ENCODE measurements around the gene TMEM154.

The TMEM154 gene

DNA sequence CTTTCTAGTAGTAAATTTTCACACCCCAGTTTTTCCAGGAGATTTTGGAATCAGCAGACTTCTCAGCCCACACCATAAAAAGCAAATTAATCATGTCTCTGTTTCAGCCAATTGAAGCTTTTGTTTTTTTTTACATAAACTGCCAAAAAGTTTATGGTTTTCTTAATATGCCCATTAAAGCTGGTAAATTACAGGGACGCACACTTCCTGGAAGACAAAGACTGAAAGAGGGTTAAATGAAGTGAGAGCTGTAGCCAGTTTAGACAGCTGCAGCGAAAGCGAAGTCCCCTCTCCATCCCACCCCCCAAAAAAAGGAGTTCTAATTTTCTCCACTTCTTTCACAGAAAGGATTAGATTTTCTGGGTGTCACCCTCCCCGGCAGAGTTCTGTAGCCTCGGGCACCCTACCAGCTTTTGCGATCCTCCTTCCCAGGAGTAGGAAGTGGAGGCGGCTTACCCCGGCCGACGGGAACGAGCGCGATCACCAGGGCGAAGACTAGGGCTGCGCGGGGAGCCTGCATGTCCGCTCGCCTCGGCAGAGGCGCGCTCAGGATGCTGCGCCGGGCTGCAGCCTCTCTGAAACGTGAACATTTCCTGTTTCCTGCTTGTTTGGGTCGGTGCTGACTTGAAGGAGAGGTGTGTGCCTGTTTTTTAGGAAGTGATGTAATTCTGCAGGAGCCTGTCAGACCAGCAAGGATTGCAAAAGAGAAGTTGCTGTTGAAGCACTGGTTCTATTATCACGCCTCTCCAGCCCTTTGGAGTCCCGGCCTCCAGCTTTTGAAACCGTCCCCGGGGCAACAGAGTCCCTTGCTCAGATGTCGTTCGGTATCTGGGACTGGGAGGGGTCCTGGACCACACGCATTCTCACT is at the start of gene TMEM154:
TSS of gene TMEM154 (minus strand) at position 584 of the 868 bp plus-strand sequence. CDS start at position 520, 64 bp downstream.
- peak; percentile 83 for DNase-seq

GRCh38 chr4:152729466-152729865 is 49.7 kb upstream of the TMEM154 start:
- DNase-seq = no peak

DNA sequence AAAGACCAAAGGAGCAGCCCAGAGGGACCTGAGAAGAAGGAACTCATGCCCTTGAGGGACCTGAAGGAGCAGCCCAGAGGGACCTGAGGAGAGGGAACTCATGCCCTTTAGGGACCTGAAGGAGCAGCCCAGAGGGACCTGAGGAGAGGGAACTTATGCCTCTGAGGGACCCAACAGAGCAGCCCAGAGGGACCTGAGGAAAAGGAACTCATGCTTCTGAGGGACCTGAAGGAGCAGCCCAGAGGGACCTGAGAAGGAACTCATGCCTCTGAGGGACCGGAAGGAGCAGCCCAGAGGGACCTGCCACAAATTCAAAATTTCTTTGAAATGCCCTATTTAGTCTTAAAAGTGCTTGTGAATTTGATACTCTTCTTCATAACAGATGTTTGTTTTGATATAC is 48.5 kb upstream of the TMEM154 start:
- DNase-seq = no peak

- DNase-seq = no peak
These were observed 48.0 kb upstream of the TMEM154 start for GRCh38 chr4:152727784-152728183.

DNA sequence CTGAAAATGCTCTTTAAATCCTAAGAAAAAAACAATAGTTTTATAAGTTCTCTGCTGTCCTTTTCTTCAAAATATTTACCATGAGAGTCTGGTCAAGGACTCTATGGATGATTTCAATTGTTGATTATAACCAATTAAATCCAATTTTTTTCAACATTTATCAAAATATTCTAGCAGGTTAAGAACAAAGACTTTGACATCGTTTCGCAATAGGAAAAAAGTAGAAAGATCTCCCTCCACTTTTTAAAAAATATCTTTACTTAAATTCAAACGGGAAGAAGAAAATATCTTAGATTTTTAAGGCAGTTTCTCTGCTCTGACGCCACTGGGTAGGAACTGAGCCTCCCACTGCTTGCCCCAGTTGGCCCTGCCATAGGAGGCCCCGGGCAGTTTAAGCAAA is 44.7 kb upstream of the TMEM154 start:
- no peak for DNase-seq

DNA sequence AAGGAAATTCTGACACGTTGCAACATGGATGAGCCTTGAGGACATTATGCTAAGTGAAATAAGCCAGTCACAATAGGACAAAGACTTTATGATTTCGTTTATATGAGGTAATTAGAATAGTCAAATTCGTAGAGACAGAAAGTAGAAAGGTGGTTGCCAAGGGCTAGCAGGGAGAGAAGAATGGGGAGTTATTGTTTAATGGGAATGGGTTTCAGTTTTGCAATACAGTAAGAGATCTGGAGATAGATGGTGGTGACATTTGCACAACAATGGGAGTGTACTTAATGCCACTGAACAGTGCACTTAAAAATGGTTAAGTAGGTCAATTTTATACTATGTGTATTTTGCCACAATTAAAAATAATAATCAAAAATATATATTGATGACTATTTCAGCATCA is 43.4 kb upstream of the TMEM154 start:
- no peak for DNase-seq

- DNase-seq = no peak
These were observed 40.2 kb upstream of the TMEM154 start for GRCh38 chr4:152719801-152720556.

DNA sequence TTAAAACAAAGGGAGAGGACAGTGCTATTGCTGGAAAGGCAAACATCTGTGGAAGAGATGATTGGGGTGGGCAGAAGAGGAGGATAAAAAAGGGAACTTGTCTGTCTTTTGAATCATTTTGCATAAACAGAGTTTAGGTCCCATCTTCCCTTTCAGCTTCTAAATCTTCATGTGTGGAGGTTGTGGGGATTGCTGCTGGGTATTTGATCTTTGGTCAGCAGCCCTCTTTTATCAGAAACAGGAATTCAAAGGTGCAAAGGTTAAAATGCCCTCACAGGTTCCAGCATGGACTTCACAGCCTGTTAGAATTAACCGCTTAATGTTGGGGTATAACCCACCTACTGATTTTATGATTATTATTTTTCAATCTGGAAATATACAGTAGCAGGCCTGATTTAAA is 39.5 kb upstream of the TMEM154 start:
- DNase-seq = no peak

- DNase-seq = no peak
These were observed 35.3 kb upstream of the TMEM154 start for GRCh38 chr4:152715076-152715475.

- DNase-seq = no peak
These were observed 34.3 kb upstream of the TMEM154 start for GRCh38 chr4:152713951-152714705.

GRCh38 chr4:152709675-152710438 is 30.1 kb upstream of the TMEM154 start:
- no peak for DNase-seq

GRCh38 chr4:152708796-152709195 is 29.0 kb upstream of the TMEM154 start:
- no peak for DNase-seq

- DNase-seq = no peak
These were observed 28.6 kb upstream of the TMEM154 start for GRCh38 chr4:152708361-152708760.

DNA sequence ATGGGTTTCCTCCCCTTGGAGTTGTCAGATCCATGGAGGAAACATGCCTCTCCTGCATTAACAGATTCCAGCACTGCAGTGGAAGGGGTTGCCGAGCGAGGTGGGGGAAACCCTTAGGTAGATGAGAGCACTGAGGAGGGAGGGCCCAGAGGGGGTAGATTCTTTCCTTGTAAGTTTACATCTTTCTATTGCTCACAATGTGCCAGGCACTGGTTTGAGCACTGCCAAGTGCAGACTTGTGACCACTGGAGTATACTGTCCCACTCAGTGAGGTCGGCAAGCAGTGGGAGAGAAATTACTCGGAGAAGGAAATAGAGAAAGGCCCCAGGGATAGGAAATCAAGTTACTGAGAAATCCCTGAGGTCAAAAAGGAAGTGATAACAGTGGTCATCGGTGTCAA is 27.8 kb upstream of the TMEM154 start:
- DNase-seq = no peak

DNA sequence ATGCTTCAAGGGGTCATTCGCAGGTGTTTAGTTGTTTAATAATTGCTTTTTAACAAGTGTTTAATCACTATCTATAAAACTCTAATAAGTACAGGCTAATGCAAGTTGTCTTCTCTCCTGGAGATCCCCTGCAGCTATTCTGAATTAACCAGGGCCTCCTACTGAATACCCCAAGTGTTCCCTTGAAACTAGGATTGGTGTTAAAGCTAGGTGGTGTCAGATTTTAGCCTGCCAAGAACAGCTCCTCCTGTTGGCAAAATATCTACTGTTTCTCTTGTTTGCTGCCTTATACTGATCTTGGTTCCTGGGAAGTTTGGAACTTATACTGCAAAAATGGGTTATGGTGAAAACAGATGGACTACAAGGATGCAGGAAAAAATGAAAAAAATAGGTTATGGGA is 26.1 kb upstream of the TMEM154 start:
- no peak for DNase-seq

GRCh38 chr4:152704788-152705187 is 25.0 kb upstream of the TMEM154 start:
- no peak for DNase-seq

- DNase-seq = no peak
These were observed 20.4 kb upstream of the TMEM154 start for GRCh38 chr4:152700151-152700550.

GRCh38 chr4:152699313-152699712 is 19.5 kb upstream of the TMEM154 start:
- no peak for DNase-seq

GRCh38 chr4:152698089-152698499 is 18.3 kb upstream of the TMEM154 start:
- DNase-seq = no peak

GRCh38 chr4:152697284-152698088 is 17.7 kb upstream of the TMEM154 start:
- no peak for DNase-seq

GRCh38 chr4:152696764-152697261 is 17.0 kb upstream of the TMEM154 start:
- DNase-seq = no peak

Measured in activated CD8-positive, alpha-beta memory T cell treated with anti-CD3 and anti-CD28 coated beads for 24 hours (primary cell).